ENCODE measurements around the gene OR6S1. TPM values are rescaled to one million over a fixed set of nuclear protein-coding genes. Genes with fewer than 3 reads are reported as not detected.

OR6S1 gene
- total RNA-seq, 4 donors from 2014 or later: not detected

DNA sequence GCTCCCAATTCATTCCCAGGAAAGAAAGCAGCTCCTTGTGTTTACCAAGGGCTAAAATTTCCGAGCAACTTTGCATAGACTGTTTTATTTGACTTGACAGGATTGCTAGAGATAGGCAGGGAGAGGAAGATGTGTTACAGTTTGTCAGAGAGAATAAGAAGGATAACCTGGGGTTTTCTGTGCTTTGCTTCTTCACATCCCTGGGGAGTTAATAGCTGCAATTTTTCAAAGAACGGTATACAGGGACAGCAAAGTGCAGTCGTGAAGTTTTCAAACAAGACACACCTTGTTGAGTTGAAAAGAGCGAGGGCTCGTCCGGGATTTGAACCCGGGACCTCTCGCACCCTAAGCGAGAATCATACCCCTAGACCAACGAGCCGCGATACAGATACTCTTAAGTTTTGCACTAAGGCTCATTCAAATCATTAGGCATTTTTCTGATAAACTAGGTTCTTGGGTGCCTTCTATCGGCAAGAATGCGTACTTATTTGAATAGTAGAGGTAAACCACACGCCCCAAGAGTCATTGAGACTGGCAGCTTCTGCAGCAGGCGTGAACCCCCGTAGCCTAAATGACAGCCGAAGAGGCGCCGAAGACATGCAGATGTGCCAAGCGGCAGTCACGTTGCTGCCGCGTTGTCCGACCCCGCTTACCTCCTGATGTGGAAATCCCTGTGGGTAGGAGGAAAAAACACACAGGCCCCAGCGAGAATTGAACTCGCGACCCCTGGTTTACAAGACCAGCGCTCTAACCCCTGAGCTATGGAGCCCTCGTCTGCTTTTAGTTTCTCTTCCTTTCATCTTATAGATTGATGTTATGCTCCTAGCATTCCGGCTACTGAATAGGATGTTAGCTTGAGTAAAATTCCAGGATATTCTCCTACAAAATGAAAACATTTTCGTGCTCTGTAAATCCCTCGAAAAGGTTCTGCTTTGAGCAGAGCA is 28.1 kb downstream of the OR6S1 start:
- DNase-seq: peak; percentile 86 to 88
- Histone ChIP-seq H3K27ac (peak overlapping the region; percentile 83 to 91), H3K36me3 (no peaks in the 10 kb centered on the region), H3K27me3 (no peaks in the 10 kb centered on the region), H3K9me3 (no peaks in the 10 kb centered on the region), H3K4me1 (peaks cover 0 to 5% of the 10 kb centered on the region in 2 donors), H3K4me3 (peak overlapping the region; percentile 52 to 59)
- TF ChIP-seq, protein P1, sequence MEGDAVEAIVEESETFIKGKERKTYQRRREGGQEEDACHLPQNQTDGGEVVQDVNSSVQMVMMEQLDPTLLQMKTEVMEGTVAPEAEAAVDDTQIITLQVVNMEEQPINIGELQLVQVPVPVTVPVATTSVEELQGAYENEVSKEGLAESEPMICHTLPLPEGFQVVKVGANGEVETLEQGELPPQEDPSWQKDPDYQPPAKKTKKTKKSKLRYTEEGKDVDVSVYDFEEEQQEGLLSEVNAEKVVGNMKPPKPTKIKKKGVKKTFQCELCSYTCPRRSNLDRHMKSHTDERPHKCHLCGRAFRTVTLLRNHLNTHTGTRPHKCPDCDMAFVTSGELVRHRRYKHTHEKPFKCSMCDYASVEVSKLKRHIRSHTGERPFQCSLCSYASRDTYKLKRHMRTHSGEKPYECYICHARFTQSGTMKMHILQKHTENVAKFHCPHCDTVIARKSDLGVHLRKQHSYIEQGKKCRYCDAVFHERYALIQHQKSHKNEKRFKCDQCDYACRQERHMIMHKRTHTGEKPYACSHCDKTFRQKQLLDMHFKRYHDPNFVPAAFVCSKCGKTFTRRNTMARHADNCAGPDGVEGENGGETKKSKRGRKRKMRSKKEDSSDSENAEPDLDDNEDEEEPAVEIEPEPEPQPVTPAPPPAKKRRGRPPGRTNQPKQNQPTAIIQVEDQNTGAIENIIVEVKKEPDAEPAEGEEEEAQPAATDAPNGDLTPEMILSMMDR (IDR thresholded peaks at IDR 0.05): peak; percentile 76 to 95 (median 80)
- peak; percentile 28 to 29 for TF ChIP-seq POLR2A (IDR thresholded peaks at IDR 0.05)
- intact Hi-C loops (cut with DNase I; ENCODE audit: low total_unique reads): loop anchor here (2.0 kb wide), 1 partner anchor 69 kb away; no protein-coding TSS in a partner anchor

DNA sequence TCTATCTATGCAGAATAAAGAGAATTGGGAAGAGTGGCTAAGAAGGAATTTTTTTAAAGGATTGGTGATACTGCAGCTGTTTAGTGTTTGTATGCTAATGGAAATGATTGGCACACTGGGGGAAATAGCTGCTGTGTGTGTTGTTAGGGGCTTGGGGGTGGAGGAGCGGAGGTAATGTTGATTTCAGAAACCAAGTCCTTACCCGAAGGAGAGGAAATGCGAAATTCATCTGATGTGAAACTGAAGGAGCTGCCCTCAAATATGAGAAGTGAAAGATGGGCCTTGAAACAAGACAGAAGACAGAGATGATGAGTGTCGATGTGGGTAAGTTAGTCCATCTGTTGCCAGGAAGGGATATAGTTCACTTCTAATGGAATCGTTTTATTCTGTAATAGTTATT is 29.1 kb downstream of the OR6S1 start:
- Histone ChIP-seq H3K9me3 (no peaks in the 10 kb centered on the region), H3K27me3 (no peaks in the 10 kb centered on the region), H3K27ac (peak overlapping the region in 1 of 2 donors; percentile 91), H3K36me3 (no peaks in the 10 kb centered on the region), H3K4me1 (peaks cover 0 to 5% of the 10 kb centered on the region in 2 donors), H3K4me3 (no peak overlapping the region)
- no peak for TF ChIP-seq POLR2A (IDR thresholded peaks at IDR 0.05)
- DNase-seq: no peak
- intact Hi-C loops (cut with DNase I; ENCODE audit: low total_unique reads): no loop called here

DNA sequence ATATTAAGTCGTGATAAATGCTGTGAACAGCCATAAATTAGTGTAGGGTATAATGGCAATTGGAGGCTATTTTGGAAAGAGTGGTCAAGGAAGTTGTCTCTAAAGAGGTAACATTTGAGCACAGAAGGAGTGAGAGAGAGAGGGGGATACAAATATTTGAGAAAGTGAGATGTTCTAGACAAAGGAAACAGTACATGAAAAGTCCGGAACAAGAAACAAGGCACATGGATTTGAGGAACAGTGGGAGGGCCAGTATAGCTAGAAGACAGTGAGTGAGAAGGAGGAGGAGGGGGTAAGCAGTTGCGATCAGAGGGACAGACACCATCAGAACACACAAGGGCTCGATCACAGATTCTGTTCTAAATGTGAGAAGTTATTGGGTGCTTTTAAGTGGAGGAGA is 30.2 kb downstream of the OR6S1 start:
- TF ChIP-seq, protein P1 (IDR thresholded peaks at IDR 0.05): no peak
- TF ChIP-seq POLR2A (IDR thresholded peaks at IDR 0.05): no peak
- intact Hi-C loops (cut with DNase I; ENCODE audit: low total_unique reads): no loop called here
- Histone ChIP-seq H3K4me1 (peaks cover 0 to 5% of the 10 kb centered on the region in 2 donors), H3K4me3 (no peak overlapping the region), H3K36me3 (no peaks in the 10 kb centered on the region), H3K9me3 (no peaks in the 10 kb centered on the region), H3K27ac (no peak overlapping the region), H3K27me3 (no peaks in the 10 kb centered on the region)
- DNase-seq: no peak

DNA sequence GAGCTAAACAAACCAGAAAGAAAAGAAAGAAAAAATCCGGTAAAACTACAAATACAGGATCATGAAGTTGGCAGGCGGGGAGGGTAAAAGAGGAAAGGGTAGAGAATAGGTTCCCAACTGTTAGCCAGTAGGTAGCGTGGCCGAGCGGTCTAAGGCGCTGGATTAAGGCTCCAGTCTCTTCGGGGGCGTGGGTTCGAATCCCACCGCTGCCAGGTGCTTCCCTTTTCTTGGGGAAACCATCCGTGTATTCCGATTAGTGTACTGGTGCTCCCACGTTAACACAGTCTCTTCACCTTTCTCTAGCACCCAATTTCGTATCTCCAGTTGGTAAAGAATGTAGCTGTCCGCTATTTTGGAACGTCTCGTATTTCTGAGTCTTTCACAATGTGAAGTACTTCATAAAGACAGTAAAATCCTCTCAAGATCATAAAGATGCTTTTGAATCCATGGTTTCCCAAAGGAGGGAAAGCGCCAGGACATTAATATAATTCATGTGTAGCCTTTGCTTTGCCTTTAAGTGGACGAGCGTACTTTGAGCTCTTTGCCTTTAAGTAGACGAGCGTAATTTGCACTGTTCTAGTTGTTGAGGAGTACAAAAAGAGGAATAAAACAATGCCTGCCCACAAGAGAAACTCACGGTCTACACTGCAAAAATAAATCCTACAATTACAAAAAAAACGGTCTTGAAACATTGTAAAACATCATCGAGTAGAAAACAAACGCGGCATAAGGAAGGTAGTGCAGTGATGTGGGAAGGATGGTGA is 31.3 kb downstream of the OR6S1 start:
- Histone ChIP-seq H3K9me3 (no peaks in the 10 kb centered on the region), H3K27me3 (no peaks in the 10 kb centered on the region), H3K27ac (peak overlapping the region; percentile 85 to 97), H3K36me3 (no peaks in the 10 kb centered on the region), H3K4me3 (peak overlapping the region; percentile 86 to 95), H3K4me1 (peaks cover 0 to 5% of the 10 kb centered on the region in 2 donors)
- peak; percentile 86 to 89 for DNase-seq
- intact Hi-C loops (cut with DNase I; ENCODE audit: low total_unique reads): no loop called here
- TF ChIP-seq, protein P1 (IDR thresholded peaks at IDR 0.05): peak in 1 of 4 experiments; percentile 5
- TF ChIP-seq POLR2A (IDR thresholded peaks at IDR 0.05): no peak

DNA sequence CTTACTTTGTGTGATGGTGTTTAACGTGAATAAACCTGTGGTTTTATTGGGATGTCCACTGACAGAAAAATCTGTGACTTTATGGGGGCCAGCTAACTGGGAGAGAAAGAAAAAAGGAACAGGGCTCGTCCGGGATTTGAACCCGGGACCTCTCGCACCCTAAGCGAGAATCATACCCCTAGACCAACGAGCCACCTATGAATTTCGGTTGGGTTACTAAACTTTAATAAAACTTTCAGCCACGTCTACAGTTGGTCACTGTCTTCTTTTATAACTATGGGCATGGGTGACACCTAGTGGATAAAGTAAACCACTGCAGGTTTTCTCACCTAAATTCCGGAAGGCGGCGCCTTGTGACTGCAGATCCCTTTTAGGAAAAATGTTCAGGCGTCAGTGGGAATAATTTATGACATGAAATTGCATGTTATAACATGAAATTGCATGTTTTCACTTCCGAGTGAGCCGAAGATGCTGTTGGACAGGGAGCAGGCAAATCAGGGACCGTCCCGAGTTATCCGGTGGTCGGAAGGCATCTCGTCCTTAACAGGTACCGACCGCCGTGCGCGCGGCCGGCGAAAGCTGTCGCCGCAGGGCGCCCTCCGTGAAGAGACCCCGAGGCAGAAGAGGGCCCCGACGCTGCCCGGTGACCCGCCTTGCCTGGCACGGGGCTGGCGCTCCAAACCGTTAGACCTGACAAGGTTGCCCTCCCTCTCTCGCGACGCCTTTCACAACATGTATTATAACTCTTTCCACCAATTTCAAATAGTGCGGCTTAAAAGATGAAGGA is 32.1 kb downstream of the OR6S1 start:
- intact Hi-C loops (cut with DNase I; ENCODE audit: low total_unique reads): loop anchor here (10.0 kb wide), 1 partner anchor 275 kb away; the partner anchor contains the start of gene CCNB1IP1
- H3K27me3 ChIP-seq: no peaks in the 10 kb centered on the region
- peak; percentile 69 to 81 for DNase-seq
- TF ChIP-seq, protein P1 (IDR thresholded peaks at IDR 0.05): peak; percentile 92 to 97 (median 94)
- TF ChIP-seq POLR2A (IDR thresholded peaks at IDR 0.05): no peak
- H3K27ac ChIP-seq: peak overlapping the region; percentile 85 to 97
- no peaks in the 10 kb centered on the region for H3K9me3 ChIP-seq
- H3K4me1 ChIP-seq: peaks cover 0 to under 1% of the 10 kb centered on the region in 2 donors
- peak overlapping the region; percentile 86 to 95 for H3K4me3 ChIP-seq
- no peaks in the 10 kb centered on the region for H3K36me3 ChIP-seq
